GM12874 (cell line): ENCODE results near the gene CCDC158.

ENCODE experiments used
- CTCF ChIP-seq: IDR thresholded peaks from 2 replicates; pipeline ENCODE4 v1.5.1; 2011; ENCODE audit warnings: low read depth, mild to moderate bottlenecking, control low read depth, low read length, moderate library complexity; ENCODE audit not compliant: insufficient read depth

The CCDC158 gene

GRCh38 chr4:76442807-76443206, 21.9 kb upstream of the CCDC158 start:
- TF ChIP-seq CTCF: no peak

- no peak for TF ChIP-seq CTCF
Observed at GRCh38 chr4:76441881-76442280, 20.9 kb upstream of the CCDC158 start.

GRCh38 chr4:76439491-76439890, 18.6 kb upstream of the CCDC158 start:
- no peak for TF ChIP-seq CTCF

GRCh38 chr4:76435528-76436319, 14.8 kb upstream of the CCDC158 start:
- TF ChIP-seq CTCF: no peak

- TF ChIP-seq CTCF: no peak
Observed at GRCh38 chr4:76434901-76435527, 14.1 kb upstream of the CCDC158 start, which contains the start of gene SHROOM3. TSS of gene SHROOM3 (plus strand) at chr4:76435229. CDS start at chr4:76436053, 824 bp downstream.

- TF ChIP-seq CTCF: peak; percentile 41
Observed at GRCh38 chr4:76430519-76431388, 9.8 kb upstream of the CCDC158 start.

- no peak for TF ChIP-seq CTCF
Observed at GRCh38 chr4:76429636-76430035, 8.7 kb upstream of the CCDC158 start.
